Lower lobe of right lung (tissue), 2 donors: ENCODE measurements around the gene AGAP3. TPM values are rescaled to one million over a fixed set of nuclear protein-coding genes. Genes with fewer than 3 reads are reported as not detected.
"Not testable (repeated sequence)": the region's sequence is repeated elsewhere in the genome, so short reads cannot be mapped to it uniquely, and the experiment has no call there.

ENCODE experiments used
- ATAC-seq, 2 donors: fragments of 200-7000 bp; cut with Tn5 transposase; one replicate each; pipeline ENCODE4 v1.9.1; 2020 to 2022; ENCODE audit warnings: mild to moderate bottlenecking in 2 of 2, moderate library complexity in 2 of 2
- DNase-seq: peaks from one replicate; pipeline ENCODE4 v3.0.0-alpha.2; 2020
- H3K27ac ChIP-seq: fragments of 200-600 bp; one replicate; pipeline ENCODE4 v1.8.0; 2022
- H3K27me3 ChIP-seq: fragments of 200-600 bp; one replicate; pipeline ENCODE4 v1.8.0; 2022; ENCODE audit warnings: low read depth
- H3K36me3 ChIP-seq: fragments of 200-600 bp; one replicate; pipeline ENCODE4 v1.8.0; 2022; ENCODE audit warnings: mild to moderate bottlenecking
- H3K4me1 ChIP-seq: fragments of 200-600 bp; one replicate; pipeline ENCODE4 v1.8.0; 2022
- H3K4me3 ChIP-seq: fragments of 200-600 bp; one replicate; pipeline ENCODE4 v1.8.0; 2022; ENCODE audit warnings: mild to moderate bottlenecking
- H3K9me3 ChIP-seq: fragments of 200-600 bp; one replicate; pipeline ENCODE4 v1.8.0; 2022
- CTCF ChIP-seq: fragments of 200-600 bp; IDR thresholded peaks from one replicate; pipeline ENCODE4 v1.8.0; 2022; ENCODE audit warnings: antibody characterized with exemption, mild to moderate bottlenecking
- intact Hi-C: fragments of 100-400 bp; cut with DNase I; formaldehyde crosslinking; loops from one replicate; pipeline ENCODE4 v1.11.0; 2022
- long read RNA-seq: library from polyadenylated mRNA; unstranded; transcript quantifications from one replicate; pipeline ENCODE4 v2.0.0, GENCODE V29; 2021
- total RNA-seq: library from RNA; stranded (reverse); fragmentation: NEBNext Ultra II Directional; extraction: Animal tissue kit (Norgen Biotek cat#: 25700); gene quantifications from one replicate; pipeline ENCODE4 v1.2.1, GENCODE V29; 2021
- donor health status: DM: no; HTN: yes; CAD: no; lungs with severe emphysema.

Gene AGAP3
- 157 TPM for total RNA-seq
- long read RNA-seq, transcript AGAP3-202 (18 exons, 3,225 nt) = major isoform, 48 of 246 reads
- long read RNA-seq, transcript AGAP3-201 (9 exons, 2,675 nt) = minor isoform, 6 of 246 reads
- long read RNA-seq, transcript AGAP3-211 (9 exons, 2,039 nt) = minor isoform, 13 of 246 reads
- long read RNA-seq, partial matches to known transcripts = 83 of 246 reads
- long read RNA-seq, other reads (novel, unspliced or antisense) = 92 of 246 reads

- Histone ChIP-seq H3K4me1 (peaks cover 69% of the 10 kb centered on the region), H3K27ac (peak within 1 kb of the TSS; percentile 88), H3K36me3 (no peaks in the 10 kb centered on the region), H3K27me3 (no peaks in the 10 kb centered on the region), H3K4me3 (peak within 1 kb of the TSS; percentile 93), H3K9me3 (no peaks in the 10 kb centered on the region)
- ATAC-seq (peak; percentile 65 to 83), DNase-seq (peak; percentile 95)
- intact Hi-C loops = no loop called here
- TF ChIP-seq CTCF = no peak
These were observed at the start of gene AGAP3 for GRCh38 chr7:151085691-151086620. AGAP3 (plus strand) TSS chr7:151086475; CDS start chr7:151086742, 267 bp downstream.

DNA sequence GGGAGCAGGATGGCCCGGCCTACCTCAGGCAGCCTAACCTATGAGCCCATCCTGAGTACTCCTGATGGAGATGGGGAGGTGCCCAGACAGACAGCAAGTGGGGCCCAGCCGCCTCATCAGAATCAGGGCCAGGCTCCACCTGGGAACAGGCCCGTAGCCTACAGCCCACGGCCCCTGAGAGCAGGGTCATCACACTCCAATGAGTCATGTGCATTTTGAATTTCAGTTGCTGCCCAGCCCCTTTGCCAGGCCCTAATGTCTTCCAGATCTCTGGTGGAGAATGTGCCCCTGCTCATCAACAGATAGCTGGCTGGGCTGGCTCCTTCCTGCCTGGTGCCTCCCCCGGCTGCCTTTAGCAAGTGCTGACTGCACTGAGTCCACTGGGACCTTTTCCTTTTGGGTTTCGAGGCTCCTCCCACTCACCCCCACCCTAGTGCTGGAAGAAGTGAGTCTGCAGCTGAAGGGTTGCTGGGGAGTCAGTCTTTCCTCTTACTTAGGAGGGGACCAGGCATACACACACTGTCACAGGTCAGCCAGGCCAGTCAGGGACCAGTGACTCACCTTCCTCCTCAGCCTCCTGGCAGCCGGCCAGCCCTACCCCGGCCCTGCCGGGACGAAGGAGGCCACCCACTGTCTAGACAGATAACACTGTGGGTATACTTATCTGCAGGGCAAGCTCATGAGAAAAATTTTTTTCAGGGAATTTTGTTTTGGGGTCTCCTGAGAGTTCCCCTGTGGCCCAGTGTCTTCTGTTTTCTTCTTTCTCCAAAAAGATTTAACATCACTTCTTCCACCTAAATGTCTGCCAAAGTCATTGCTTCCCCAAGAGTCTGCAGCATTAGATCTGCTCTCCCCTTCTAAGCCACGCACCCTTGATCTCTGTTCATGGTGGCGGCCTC is 47.1 kb upstream of the AGAP3 start:
- intact Hi-C loops = no loop called here
- Histone ChIP-seq H3K9me3 (no peaks in the 10 kb centered on the region), H3K27me3 (no peaks in the 10 kb centered on the region), H3K4me1 (peaks cover 19% of the 10 kb centered on the region), H3K4me3 (no peak overlapping the region), H3K27ac (no peak overlapping the region), H3K36me3 (peaks cover 49% of the 10 kb centered on the region)
- DNase-seq = peak; percentile 71
- no peak for TF ChIP-seq CTCF
- peak; percentile 69 to 73 for ATAC-seq

- H3K4me1 ChIP-seq = peaks cover 19% of the 10 kb centered on the region
- H3K9me3 ChIP-seq = no peaks in the 10 kb centered on the region
- H3K27ac ChIP-seq = no peak overlapping the region
- H3K27me3 ChIP-seq = no peaks in the 10 kb centered on the region
- DNase-seq = no peak
- intact Hi-C loops = no loop called here
- no peak for TF ChIP-seq CTCF
- no peak for ATAC-seq
- H3K4me3 ChIP-seq = no peak overlapping the region
- peaks cover 49% of the 10 kb centered on the region for H3K36me3 ChIP-seq
These were observed 46.3 kb upstream of the AGAP3 start for GRCh38 chr7:151039850-151040548.

- DNase-seq = no peak
- H3K4me1 ChIP-seq = peaks cover 19% of the 10 kb centered on the region
- no peak for ATAC-seq
- no peaks in the 10 kb centered on the region for H3K9me3 ChIP-seq
- no peak overlapping the region for H3K4me3 ChIP-seq
- H3K27me3 ChIP-seq = no peaks in the 10 kb centered on the region
- intact Hi-C loops = no loop called here
- no peak overlapping the region for H3K27ac ChIP-seq
- H3K36me3 ChIP-seq = peaks cover 46% of the 10 kb centered on the region
- no peak for TF ChIP-seq CTCF
These were observed 45.5 kb upstream of the AGAP3 start for GRCh38 chr7:151040616-151041375.

DNA sequence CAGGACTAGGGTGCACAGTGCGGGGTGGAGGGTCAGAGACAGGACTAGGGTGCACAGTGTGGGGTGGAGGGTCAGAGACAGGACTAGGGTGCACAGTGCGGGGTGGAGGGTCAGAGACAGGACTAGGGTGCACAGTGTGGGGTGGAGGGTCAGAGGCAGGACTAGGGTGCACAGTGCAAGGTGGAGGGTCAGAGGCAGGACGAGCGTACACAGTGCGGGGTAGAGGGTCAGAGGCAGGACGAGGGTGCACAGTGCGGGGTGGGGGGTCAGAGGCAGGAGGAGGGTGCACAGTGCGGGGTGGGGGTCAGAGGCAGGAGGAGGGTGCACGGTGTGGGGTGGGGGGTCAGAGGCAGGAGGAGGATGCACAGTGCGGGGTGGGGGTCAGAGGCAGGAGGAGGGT is 42.8 kb upstream of the AGAP3 start:
- H3K9me3 ChIP-seq, DNase-seq, H3K4me3 ChIP-seq, H3K27me3 ChIP-seq, H3K27ac ChIP-seq, intact Hi-C loops, ATAC-seq: not testable (repeated sequence)
- Histone ChIP-seq H3K36me3 (peaks cover 31% of the 10 kb centered on the region), H3K4me1 (peaks cover 17% of the 10 kb centered on the region)
